Small intestine (tissue), 7 donors: Measurements from ENCODE around the gene TMEM165. TPM values are rescaled to one million over a fixed set of nuclear protein-coding genes. Genes with fewer than 3 reads are reported as not detected.

ENCODE experiments used
- DNase-seq, 2 donors: peaks; one replicate each; pipeline versions ENCODE4 v3.0.0 to v3.0.0-alpha.2; 2013
- FAIRE-seq: peaks from 2 replicates; lab custom pipeline; 2012; peaks lifted over from hg19 to GRCh38; lab: Jason Lieb, UNC
- H3K27ac ChIP-seq, 3 donors: one replicate each; pipeline ENCODE4 v1.5.1; 2013; ENCODE audit warnings: low read length in 2 of 3, mild to moderate bottlenecking in 2 of 3, control low read depth in 1 of 3, inconsistent platforms in 1 of 3, low read depth in 1 of 3, moderate library complexity in 1 of 3
- H3K27me3 ChIP-seq, 3 donors: one replicate each; pipeline ENCODE4 v1.6.1; 2013; ENCODE audit warnings: low read length in 3 of 3, inconsistent platforms in 1 of 3; ENCODE audit not compliant: control insufficient read depth in 3 of 3, insufficient read depth in 3 of 3
- H3K36me3 ChIP-seq, 3 donors: one replicate each; pipeline ENCODE4 v1.6.1; 2013; ENCODE audit warnings: low read length in 3 of 3, inconsistent platforms in 1 of 3, low read depth in 1 of 3, mild to moderate bottlenecking in 1 of 3, moderate library complexity in 1 of 3; ENCODE audit not compliant: control insufficient read depth in 3 of 3, insufficient read depth in 2 of 3
- H3K4me1 ChIP-seq, 3 donors: one replicate each; pipeline ENCODE4 v1.6.1; 2013; ENCODE audit warnings: low read length in 2 of 3, inconsistent platforms in 1 of 3, low read depth in 1 of 3, mild to moderate bottlenecking in 1 of 3, moderate library complexity in 1 of 3; ENCODE audit not compliant: control insufficient read depth in 3 of 3, insufficient read depth in 2 of 3
- H3K4me3 ChIP-seq, 3 donors: one replicate each; pipeline ENCODE4 v1.5.1; 2013; ENCODE audit warnings: low read length in 3 of 3, control low read depth in 1 of 3, inconsistent platforms in 1 of 3, low read depth in 1 of 3, mild to moderate bottlenecking in 1 of 3, moderate library complexity in 1 of 3
- H3K9me3 ChIP-seq, 2 donors: one replicate each; pipeline ENCODE4 v1.6.1; 2013; ENCODE audit warnings: low read depth in 1 of 2, low read length in 1 of 2; ENCODE audit not compliant: control insufficient read depth in 2 of 2, insufficient read depth in 1 of 2
- WGBS, 3 donors: extraction: QIAGEN DNeasy Blood & Tissue Kit; methylation state at CpG; one replicate each; pipeline ENCODE4 v1.1.7; 2013; 5-methylcytosine and 5-hydroxymethylcytosine counted together
- polyA plus RNA-seq, 4 donors: library from polyadenylated mRNA; stranded (reverse) in 3 of 4; unstranded in 1 of 4; fragments of 200-250 nt in 3 of 4; fragments of 120-200 nt in 1 of 4; gene quantifications; one replicate each; pipeline versions ENCODE4 v1.2.1 to v1.2.3, GENCODE V29; 2013
- donor health status: healthy with polysubstance abuse.
- donor health status: control.
- donor health status: control.
- donor health status: Bipolar disorder and iron deficiency.
- donor health status: healthy.

TMEM165 gene
- polyA plus RNA-seq, 4 donors = 26.7 to 52.4 (median 36.6) TPM

DNA sequence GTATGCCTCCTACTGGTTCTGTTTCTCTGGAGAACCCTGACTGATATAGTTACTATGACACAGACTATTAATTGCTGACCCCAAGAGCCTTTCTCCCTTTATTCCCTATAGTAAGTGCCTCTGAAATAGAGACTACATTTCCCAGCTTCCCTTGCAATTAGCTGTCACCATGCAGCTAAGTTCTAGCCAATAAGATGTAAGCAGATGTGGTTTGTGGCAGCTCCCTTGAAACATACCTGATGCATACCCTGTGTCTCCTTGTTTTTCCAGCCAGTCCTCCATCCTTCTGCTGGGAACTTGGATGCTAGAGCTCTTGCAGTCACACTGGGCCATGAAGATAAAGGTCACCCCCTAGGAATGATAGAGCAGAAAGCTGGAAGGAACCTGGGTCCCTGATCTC, 9.7 kb upstream of the TMEM165 start:
- H3K27ac ChIP-seq = no peak overlapping the region
- peaks cover 0 to 19% (median 0%) of the 10 kb centered on the region in 3 donors for H3K4me1 ChIP-seq
- no peak overlapping the region for H3K4me3 ChIP-seq
- H3K9me3 ChIP-seq = no peaks in the 10 kb centered on the region
- FAIRE-seq (no peak), DNase-seq (peak; percentile 39 to 40)
- no peaks in the 10 kb centered on the region for H3K36me3 ChIP-seq
- H3K27me3 ChIP-seq = no peaks in the 10 kb centered on the region

DNA sequence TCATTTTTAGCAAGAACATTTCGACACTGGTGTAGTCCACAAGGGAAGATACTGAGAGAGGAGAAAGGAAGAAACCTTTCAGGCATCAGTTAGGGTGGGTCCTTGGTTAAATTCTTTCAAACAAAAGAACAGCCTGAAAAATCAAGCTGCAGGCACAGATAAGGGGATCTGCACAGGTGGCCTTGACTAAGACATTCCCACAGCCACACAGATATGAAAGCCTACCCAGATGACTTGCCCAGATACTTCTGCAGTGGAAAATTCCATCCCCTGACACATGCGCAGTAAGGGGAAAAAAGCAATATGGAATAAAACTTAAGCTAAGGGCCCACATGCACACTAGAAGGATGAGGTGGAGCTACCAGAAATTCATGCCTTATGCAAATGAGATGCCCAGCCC, 8.9 kb upstream of the TMEM165 start:
- Histone ChIP-seq H3K9me3 (no peaks in the 10 kb centered on the region), H3K27me3 (no peaks in the 10 kb centered on the region), H3K4me3 (no peak overlapping the region), H3K4me1 (peaks cover 0 to 18% (median 0%) of the 10 kb centered on the region in 3 donors), H3K27ac (no peak overlapping the region), H3K36me3 (no peaks in the 10 kb centered on the region)
- FAIRE-seq (no peak), DNase-seq (no peak)
- WGBS, 3 donors = 74 to 97% (median 93%) methylated on average over 2 of the region's 2 CpGs

DNA sequence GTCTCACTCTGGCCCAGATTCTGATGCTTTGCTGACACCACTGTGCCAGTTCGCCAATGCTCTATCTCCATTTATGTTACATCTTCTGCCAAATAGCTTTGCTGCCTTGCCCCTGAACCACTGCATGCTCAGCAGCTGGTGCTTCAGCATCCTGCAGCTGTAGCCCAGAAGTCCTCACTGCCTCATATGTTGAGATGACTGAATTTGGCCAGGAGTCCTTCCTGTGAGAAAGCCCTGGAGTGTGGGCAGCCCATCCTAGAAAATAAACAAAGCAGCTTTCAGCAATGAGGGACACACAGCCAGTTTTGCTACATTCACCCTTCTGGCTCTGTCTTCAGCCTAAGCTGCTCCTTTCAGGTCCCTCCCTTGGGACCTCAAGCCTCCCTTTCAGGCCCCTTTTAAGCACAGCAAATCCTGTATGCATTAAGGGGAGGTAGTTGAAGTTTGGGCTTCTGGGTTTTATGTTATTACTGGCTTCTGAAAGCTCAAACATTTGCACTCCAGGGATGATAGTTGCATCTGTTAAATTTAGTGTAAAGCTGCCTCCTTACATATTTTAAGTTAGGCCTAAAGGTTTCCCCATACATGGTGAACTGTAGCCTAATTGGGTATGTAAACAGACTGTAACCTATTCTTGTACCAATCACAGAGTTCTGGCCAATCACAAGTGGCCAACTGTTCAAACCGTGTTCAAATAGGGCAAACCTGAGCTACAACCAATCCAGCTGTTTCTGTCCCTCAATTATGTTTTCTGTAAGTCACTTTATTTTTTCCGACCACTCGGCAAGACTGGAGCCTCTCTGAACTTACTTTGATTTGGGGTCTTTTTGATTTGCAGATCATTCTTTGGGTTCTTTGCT, 2.1 kb upstream of the TMEM165 start:
- no peak for FAIRE-seq
- H3K27me3 ChIP-seq = no peaks in the 10 kb centered on the region
- peaks cover 0 to 28% (median 4%) of the 10 kb centered on the region in 3 donors for H3K4me1 ChIP-seq
- DNase-seq = no peak
- no peak overlapping the region for H3K27ac ChIP-seq
- WGBS, 3 donors = 90 to 96% (median 93%) methylated on average over 4 of the region's 4 CpGs
- peaks cover 0 to 7% (median 0%) of the 10 kb centered on the region in 3 donors for H3K36me3 ChIP-seq
- H3K4me3 ChIP-seq = no peak overlapping the region
- no peaks in the 10 kb centered on the region for H3K9me3 ChIP-seq

DNA sequence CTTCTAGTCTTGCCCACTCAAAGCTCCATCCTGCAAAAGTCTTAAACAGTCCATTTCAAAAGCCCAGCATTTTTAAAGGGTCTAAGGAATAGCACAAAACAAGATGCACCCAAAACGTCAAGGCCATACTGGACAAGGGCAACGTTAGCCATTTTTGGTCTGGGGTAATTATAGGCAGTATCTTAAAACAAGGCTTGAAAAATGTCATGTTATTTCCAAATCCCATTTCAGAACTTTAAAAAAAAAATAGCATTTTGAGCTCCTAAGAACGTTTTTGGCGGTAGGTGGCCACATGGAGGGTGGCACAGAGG, 584 bp upstream of the TMEM165 start:
- Histone ChIP-seq H3K4me3 (peak overlapping the region; percentile 71 to 94 (median 88)), H3K27ac (peak overlapping the region; percentile 93 to 99 (median 97)), H3K36me3 (peaks cover 0 to 9% (median 0%) of the 10 kb centered on the region in 3 donors), H3K4me1 (peaks cover 3 to 31% (median 7%) of the 10 kb centered on the region in 3 donors), H3K27me3 (no peaks in the 10 kb centered on the region), H3K9me3 (no peaks in the 10 kb centered on the region)
- FAIRE-seq (no peak), DNase-seq (no peak)
- WGBS, 3 donors = 1 to 2% (median 1%) methylated on average over 4 of the region's 4 CpGs

DNA sequence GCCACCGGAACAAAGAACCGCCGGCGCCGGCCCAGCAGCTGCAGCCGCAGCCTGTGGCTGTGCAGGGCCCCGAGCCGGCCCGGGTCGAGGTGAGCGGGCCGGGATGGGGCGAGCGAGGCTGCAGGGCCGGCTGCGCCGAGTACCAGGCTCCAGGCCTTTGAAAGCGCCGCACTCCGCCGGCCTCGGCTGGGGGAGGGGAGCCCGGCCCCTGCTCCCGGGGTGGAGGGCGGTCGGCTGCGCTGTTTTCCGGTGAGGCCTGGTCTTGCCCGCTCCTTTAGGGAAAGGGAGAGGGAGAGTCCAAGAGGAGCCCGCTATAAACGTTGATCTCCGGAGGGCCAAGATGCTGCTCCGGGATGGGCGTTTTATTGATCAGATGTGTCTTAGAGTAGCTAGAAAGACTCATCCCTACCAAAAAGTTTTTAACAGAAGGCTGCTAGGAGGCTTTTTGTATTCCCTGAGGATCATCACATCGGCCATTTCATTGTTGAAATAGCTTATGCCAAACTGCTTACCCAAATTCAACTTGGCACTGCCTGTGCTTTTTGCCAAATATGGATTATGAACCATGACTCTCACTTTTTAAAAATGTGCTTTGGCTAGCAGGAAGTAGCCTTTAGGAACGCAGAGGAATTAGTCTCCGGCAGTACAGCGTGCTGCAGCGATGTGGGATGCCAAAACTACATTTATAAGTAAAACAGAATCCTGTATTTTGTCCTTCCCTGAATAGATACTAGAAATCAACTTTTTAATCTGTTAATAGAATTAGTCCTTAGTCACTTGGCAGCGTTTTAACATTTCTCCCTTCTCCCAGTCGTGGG, 760 bp downstream of the TMEM165 start:
- peak overlapping the region; percentile 93 to 99 (median 97) for H3K27ac ChIP-seq
- 0 to 1% (median 0%) methylated on average over 33 to 41 of the region's 41 CpGs for WGBS, 3 donors
- peak; percentile 51 to 81 for DNase-seq
- FAIRE-seq = no peak
- H3K36me3 ChIP-seq = peaks cover 0 to 9% (median 0%) of the 10 kb centered on the region in 3 donors
- peaks cover 4 to 23% (median 9%) of the 10 kb centered on the region in 3 donors for H3K4me1 ChIP-seq
- no peaks in the 10 kb centered on the region for H3K27me3 ChIP-seq
- no peaks in the 10 kb centered on the region for H3K9me3 ChIP-seq
- H3K4me3 ChIP-seq = peak overlapping the region; percentile 71 to 94 (median 88)

DNA sequence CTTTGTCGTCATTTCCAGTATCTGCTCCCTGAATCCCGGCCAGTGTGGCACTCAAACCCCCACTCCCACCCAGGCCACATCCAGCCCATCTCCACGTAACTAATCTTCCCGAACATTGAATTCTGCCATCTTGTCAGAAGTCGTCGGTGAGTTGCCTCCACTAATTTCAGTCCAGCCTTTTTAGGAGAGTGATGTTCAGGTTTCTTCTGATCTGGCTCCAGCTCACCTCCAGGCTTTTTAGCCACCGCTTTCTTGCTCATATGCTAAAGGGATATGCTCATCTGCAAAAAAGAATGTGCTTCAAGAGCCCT, 1.3 kb downstream of the TMEM165 start:
- DNase-seq (peak in 1 of 2 donors; percentile 48), FAIRE-seq (no peak)
- Histone ChIP-seq H3K9me3 (no peaks in the 10 kb centered on the region), H3K27me3 (no peaks in the 10 kb centered on the region), H3K36me3 (peaks cover 0 to 9% (median 0%) of the 10 kb centered on the region in 3 donors), H3K4me3 (peak overlapping the region in 2 of 3 donors; percentile 71 to 88), H3K4me1 (peaks cover 4 to 22% (median 9%) of the 10 kb centered on the region in 3 donors), H3K27ac (peak overlapping the region in 2 of 3 donors; percentile 93 to 99)
- WGBS, 3 donors = 8 to 12% (median 11%) methylated on average over 7 of the region's 7 CpGs

DNA sequence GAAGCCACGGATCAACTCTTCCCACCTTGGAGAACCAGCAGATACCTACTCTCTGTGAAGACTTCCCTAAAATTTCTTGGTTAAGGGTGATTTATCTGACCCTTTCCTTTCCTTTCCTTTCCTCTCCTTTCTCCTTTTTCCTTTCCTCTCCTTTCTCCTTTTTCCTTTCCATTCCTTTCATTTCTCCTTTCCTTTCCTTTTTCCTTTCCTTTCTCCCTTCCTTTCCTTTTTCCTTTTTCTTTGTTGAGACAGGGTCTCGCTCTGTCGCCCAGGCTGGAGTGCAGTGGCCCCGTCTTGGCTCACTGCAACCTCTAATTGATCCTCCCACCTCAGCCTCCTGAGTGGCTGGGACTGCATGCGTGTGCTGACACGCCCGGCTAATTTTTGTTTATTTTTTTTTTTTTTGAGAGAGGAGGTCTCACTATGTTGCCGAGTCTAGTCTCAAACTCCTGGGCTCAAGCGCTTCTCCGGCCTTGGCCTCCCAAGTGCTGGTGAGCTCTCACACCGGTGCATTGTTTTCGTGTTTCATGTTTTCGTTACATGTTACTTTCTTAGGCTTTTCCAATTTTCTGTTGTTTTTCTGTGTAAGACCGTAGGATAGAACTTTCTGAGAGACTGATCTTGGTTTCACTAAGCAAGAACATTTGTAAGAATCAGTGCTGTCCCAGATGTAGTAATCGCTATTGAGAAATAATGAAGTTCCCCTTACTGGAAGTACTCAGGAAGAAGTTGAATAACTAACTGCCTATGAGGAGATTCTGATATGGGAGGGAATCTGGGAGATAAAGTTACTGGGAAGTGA, 2.0 kb downstream of the TMEM165 start:
- peaks cover 4 to 22% (median 9%) of the 10 kb centered on the region in 3 donors for H3K4me1 ChIP-seq
- FAIRE-seq (no peak), DNase-seq (peak in 1 of 2 donors; percentile 38)
- no peaks in the 10 kb centered on the region for H3K9me3 ChIP-seq
- H3K27me3 ChIP-seq = no peaks in the 10 kb centered on the region
- 34 to 39% (median 35%) methylated on average over 15 of the region's 15 CpGs for WGBS, 3 donors
- peak overlapping the region; percentile 1 to 99 (median 93) for H3K27ac ChIP-seq
- H3K36me3 ChIP-seq = peaks cover 0 to 9% (median 0%) of the 10 kb centered on the region in 3 donors
- H3K4me3 ChIP-seq = peak overlapping the region in 2 of 3 donors; percentile 71 to 88

DNA sequence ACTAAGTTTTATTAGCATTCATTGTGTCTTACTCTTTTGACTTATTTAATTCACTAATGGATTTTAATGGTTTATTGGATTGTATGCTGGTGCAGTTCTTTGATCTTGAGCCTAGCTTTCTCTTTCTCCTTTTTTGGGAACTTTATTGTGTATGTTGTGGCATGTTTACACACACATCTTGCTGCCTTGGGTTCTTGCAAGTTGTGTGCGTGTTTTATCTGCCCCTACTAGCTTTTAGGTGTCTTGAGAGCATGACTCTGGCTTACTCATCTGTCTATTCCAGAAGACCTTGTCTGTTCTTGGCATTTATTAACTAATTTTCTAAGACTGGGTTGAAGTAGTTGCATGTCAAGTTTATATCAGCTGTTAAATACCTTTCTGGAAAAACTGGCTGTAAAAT, 2.7 kb downstream of the TMEM165 start:
- no peak for FAIRE-seq
- peak overlapping the region in 2 of 3 donors; percentile 11 to 88 for H3K4me3 ChIP-seq
- no peaks in the 10 kb centered on the region for H3K9me3 ChIP-seq
- WGBS, 3 donors = 15 to 20% (median 19%) methylated on average over 1 of the region's 1 CpG
- no peaks in the 10 kb centered on the region for H3K27me3 ChIP-seq
- peak overlapping the region in 2 of 3 donors; percentile 24 to 93 for H3K27ac ChIP-seq
- H3K36me3 ChIP-seq = peaks cover 0 to 9% (median 0%) of the 10 kb centered on the region in 3 donors
- DNase-seq = peak in 1 of 2 donors; percentile 25
- H3K4me1 ChIP-seq = peaks cover 4 to 22% (median 9%) of the 10 kb centered on the region in 3 donors
